GM13977 (cell line): ENCODE results near the gene GNB3.

Experiments used
- DNase-seq: peaks from one replicate; pipeline ENCODE4 v3.0.0; 2012; ENCODE audit warnings: low spot score
- in situ Hi-C: fragments of 300-500 bp; cut with MboI; formaldehyde crosslinking; loops from one replicate; pipeline ENCODE4 v1.12.0; 2022; ENCODE audit warnings: low sequenced_read_pairs, low pct_unique_long_range_greater_than_20kb, mixed read lengths, inconsistent platforms; ENCODE audit not compliant: unreplicated experiment
- TF ChIP-seq, protein P1 (sequence below): IDR thresholded peaks from 2 replicates; pipeline ENCODE4 v1.5.1; 2012; ENCODE audit warnings: mild to moderate bottlenecking, control low read depth; ENCODE audit not compliant: insufficient read depth; ENCODE audit errors: extremely low read depth, missing control alignments

GNB3 gene

DNA sequence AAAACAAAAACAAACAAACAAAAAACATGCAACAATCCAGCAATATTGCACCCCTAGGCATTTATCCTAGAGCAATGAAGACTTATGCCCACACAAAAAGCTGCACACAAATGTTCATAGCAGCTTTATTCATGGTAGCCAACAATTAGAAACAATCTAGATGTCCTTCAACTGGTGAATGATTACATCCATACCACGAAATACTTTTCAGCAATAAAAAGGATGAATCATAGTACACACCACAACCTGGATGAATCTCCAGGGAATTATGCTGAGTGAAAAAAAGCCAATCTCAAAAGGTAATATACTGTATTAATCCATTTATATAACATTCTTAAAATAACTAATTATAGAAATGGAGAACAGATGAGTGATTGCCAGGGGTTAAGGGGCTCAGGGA lies 33.6 kb upstream of the GNB3 start:
- DNase-seq = no peak
- TF ChIP-seq, protein P1, sequence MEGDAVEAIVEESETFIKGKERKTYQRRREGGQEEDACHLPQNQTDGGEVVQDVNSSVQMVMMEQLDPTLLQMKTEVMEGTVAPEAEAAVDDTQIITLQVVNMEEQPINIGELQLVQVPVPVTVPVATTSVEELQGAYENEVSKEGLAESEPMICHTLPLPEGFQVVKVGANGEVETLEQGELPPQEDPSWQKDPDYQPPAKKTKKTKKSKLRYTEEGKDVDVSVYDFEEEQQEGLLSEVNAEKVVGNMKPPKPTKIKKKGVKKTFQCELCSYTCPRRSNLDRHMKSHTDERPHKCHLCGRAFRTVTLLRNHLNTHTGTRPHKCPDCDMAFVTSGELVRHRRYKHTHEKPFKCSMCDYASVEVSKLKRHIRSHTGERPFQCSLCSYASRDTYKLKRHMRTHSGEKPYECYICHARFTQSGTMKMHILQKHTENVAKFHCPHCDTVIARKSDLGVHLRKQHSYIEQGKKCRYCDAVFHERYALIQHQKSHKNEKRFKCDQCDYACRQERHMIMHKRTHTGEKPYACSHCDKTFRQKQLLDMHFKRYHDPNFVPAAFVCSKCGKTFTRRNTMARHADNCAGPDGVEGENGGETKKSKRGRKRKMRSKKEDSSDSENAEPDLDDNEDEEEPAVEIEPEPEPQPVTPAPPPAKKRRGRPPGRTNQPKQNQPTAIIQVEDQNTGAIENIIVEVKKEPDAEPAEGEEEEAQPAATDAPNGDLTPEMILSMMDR = no peak
- in situ Hi-C loops = no loop called here

DNA sequence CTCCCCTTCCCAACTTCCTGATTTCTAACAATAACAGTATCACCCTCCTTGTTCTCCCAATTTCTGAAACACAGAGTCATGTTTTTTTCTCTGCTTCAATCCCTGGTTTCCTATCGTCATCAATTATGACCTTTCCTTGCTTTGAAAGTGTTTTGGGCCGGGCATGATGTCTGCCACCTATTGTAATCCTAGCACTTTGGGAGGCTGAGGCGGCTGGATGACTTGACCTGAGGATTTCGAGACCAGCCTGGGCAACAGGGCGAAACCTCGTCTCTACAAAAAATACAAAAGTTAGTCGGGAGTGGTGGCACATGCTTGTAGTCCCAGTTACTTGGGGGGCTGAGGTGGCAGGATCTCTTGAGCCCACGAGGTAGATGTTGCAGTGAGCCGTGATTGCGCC lies 31.7 kb upstream of the GNB3 start:
- TF ChIP-seq, protein P1 = no peak
- in situ Hi-C loops = no loop called here
- no peak for DNase-seq

DNA sequence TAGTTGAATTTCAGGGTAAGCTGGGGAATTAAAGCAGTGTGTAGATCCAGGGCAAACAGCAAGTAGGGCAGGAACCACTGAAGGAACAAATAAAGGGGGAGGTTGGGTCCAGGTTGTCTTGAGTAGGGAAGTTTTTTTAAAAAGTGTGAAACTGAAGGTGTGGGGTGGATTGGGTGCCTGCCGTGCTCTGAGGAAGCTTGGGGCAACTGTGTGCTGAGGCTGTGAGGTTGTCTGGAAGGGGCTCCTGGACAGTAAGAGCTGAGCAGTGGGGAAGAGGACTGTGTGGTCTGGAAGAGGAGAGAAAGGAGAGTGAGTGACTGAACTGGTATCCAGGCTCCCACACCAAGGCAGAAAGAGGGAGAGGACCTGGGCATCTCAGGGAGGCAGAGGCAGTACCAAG lies 30.0 kb upstream of the GNB3 start:
- no peak for DNase-seq
- in situ Hi-C loops = no loop called here
- TF ChIP-seq, protein P1 = no peak

DNA sequence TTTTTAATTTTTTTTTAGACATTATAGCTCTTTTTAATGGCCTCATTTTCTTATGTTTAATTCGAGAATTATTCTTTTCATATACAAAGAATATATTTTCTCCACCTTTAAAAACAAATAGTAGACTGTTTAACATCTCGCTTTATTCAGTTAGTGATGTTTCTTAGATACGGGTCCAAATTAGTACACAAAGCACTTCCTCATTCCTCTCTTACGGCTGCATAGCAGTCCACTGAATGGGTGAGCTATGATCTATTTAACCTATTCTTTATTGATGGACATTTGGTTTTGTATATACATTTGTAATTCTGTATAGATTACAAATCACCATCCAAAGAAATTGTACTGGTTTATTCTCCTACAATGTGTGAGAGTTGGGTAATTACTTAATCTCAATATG lies 27.4 kb upstream of the GNB3 start:
- in situ Hi-C loops = no loop called here
- TF ChIP-seq, protein P1 = no peak
- no peak for DNase-seq

DNA sequence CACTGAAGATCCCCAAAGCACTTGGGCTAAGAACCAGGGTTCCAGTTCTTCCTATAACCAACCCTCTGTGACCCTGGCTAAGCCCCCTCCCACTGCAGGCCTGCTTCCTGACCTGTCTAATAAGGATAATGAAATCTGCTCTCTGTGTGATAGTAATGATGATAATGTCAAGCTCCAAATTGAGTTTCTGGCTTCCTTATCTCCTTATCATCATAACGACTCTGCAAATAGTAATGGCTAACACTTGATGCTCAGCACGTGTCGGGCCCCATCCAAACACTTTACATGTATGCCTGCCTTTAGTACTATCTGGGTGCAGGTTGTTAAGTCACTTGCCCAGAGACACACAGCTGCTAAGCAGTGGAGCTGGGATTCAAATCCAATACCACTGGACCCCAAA lies 24.1 kb upstream of the GNB3 start:
- DNase-seq = no peak
- in situ Hi-C loops = no loop called here
- TF ChIP-seq, protein P1 = no peak

DNA sequence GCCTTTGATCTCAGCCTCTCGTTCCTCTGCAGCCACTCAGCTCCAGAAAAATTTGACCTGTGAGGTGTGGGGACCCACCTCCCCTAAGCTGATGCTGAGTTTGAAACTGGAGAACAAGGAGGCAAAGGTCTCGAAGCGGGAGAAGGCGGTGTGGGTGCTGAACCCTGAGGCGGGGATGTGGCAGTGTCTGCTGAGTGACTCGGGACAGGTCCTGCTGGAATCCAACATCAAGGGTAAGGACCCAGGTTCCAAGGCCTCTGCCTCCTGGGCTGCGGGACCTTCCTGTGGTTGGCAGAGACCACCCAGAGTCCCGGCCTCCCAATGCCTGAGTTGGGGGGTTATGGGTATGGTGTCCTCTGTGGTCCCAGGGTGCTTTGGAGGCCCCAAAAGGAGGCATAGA lies 23.6 kb upstream of the GNB3 start:
- DNase-seq = no peak
- in situ Hi-C loops = no loop called here
- TF ChIP-seq, protein P1 = no peak

DNA sequence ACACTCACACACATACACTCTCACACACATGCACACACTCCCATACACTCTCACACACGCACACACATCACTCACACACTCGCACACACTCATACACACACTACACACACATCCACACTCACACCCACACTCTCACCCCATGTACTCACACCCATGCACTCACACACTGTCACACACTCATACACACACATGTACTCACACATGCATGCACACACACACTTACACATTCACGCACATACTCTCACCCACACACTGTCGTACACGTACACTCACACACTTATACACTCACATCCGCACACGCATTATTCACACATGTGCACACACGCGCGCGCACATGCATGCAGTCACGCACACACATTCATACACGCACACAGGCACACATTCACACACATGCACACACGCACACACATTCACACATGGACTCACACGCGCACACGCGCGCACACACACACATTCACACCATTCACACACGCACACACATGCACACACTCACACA lies 23.0 kb upstream of the GNB3 start:
- in situ Hi-C loops = no loop called here
- DNase-seq = no peak
- TF ChIP-seq, protein P1 = no peak
